ENCODE measurements around the gene NKX1-1. TPM values are rescaled to one million over a fixed set of nuclear protein-coding genes. Genes with fewer than 3 reads are reported as not detected.
A peak's percentile ranks its signal among the peaks of the same experiment; 100 is the strongest.

Gene NKX1-1
- total RNA-seq, 4 donors from 2014 or later: not detected

- H3K36me3 ChIP-seq: no peaks in the 10 kb centered on the region
- H3K9me3 ChIP-seq: no peaks in the 10 kb centered on the region
- H3K27me3 ChIP-seq: peaks cover 100% of the 10 kb centered on the region
- WGBS, 2 donors (ENCODE audit: low coverage in 1 of 2): 0% methylated on average over 2 to 4 of the region's 107 CpGs
- H3K4me3 ChIP-seq: peak overlapping the region in 1 of 2 donors; percentile 23
- no peak overlapping the region for H3K27ac ChIP-seq
- H3K4me1 ChIP-seq: peaks cover 0 to 65% (median 5%) of the 10 kb centered on the region in 3 donors
- no peak for ATAC-seq
- TF ChIP-seq POLR2A (IDR thresholded peaks at IDR 0.05) (no peak), POLR2AphosphoS5 (IDR thresholded peaks at IDR 0.05) (no peak), EP300 (IDR thresholded peaks at IDR 0.05) (no peak), CTCF (IDR thresholded peaks at IDR 0.05) (no peak)
These were observed 2.4 kb downstream of the NKX1-1 start for GRCh38 chr4:1403591-1404572.

- H3K27me3 ChIP-seq: peaks cover 97% of the 10 kb centered on the region
These were observed 3.1 kb downstream of the NKX1-1 start for GRCh38 chr4:1403177-1403583.

GRCh38 chr4:1402516-1403091 is 3.6 kb downstream of the NKX1-1 start:
- no CpG with 5 or more reads among the region's 69 CpGs for WGBS, 2 donors (ENCODE audit: low coverage in 1 of 2)
- Histone ChIP-seq H3K4me1 (peaks cover 0 to 57% (median 5%) of the 10 kb centered on the region in 3 donors), H3K36me3 (no peaks in the 10 kb centered on the region), H3K9me3 (no peaks in the 10 kb centered on the region), H3K4me3 (peak overlapping the region in 1 of 2 donors; percentile 0), H3K27me3 (peaks cover 91% of the 10 kb centered on the region), H3K27ac (no peak overlapping the region)
- no peak for TF ChIP-seq EP300 (IDR thresholded peaks at IDR 0.05)
- TF ChIP-seq POLR2A (IDR thresholded peaks at IDR 0.05): no peak
- no peak for TF ChIP-seq CTCF (IDR thresholded peaks at IDR 0.05)
- no peak for TF ChIP-seq POLR2AphosphoS5 (IDR thresholded peaks at IDR 0.05)
- no peak for ATAC-seq

More at GRCh38 chr4:1403177-1403583, 3.1 kb downstream of the NKX1-1 start:
- no peak overlapping the region for H3K27ac ChIP-seq
- H3K4me3 ChIP-seq: peak overlapping the region in 1 of 2 donors; percentile 23
- no peak for TF ChIP-seq EP300 (IDR thresholded peaks at IDR 0.05)
- H3K36me3 ChIP-seq: no peaks in the 10 kb centered on the region
- H3K9me3 ChIP-seq: no peaks in the 10 kb centered on the region
- no CpG with 5 or more reads among the region's 58 CpGs for WGBS, 2 donors (ENCODE audit: low coverage in 1 of 2)
- no peak for ATAC-seq
- H3K4me1 ChIP-seq: peaks cover 0 to 63% (median 5%) of the 10 kb centered on the region in 3 donors

GRCh38 chr4:1402021-1402515 is 4.2 kb downstream of the NKX1-1 start:
- H3K9me3 ChIP-seq: no peaks in the 10 kb centered on the region
- peaks cover 86% of the 10 kb centered on the region for H3K27me3 ChIP-seq
- H3K4me3 ChIP-seq: no peak overlapping the region
- H3K27ac ChIP-seq: no peak overlapping the region
- H3K36me3 ChIP-seq: no peaks in the 10 kb centered on the region
- no peak for ATAC-seq
- 0% methylated on average over 4 of the region's 24 CpGs; no CpG with 5 or more reads in 1 of the 2 donors for WGBS, 2 donors (ENCODE audit: low coverage in 1 of 2)
- peaks cover 0 to 52% (median 5%) of the 10 kb centered on the region in 3 donors for H3K4me1 ChIP-seq
- no peak for TF ChIP-seq EP300 (IDR thresholded peaks at IDR 0.05)
- no peak for TF ChIP-seq POLR2A (IDR thresholded peaks at IDR 0.05)
- TF ChIP-seq POLR2AphosphoS5 (IDR thresholded peaks at IDR 0.05): no peak
- TF ChIP-seq CTCF (IDR thresholded peaks at IDR 0.05): no peak

- Histone ChIP-seq H3K27ac (no peak overlapping the region), H3K9me3 (no peaks in the 10 kb centered on the region), H3K36me3 (no peaks in the 10 kb centered on the region), H3K27me3 (peaks cover 80% of the 10 kb centered on the region), H3K4me3 (no peak overlapping the region), H3K4me1 (peaks cover 0 to 46% (median 5%) of the 10 kb centered on the region in 3 donors)
- ATAC-seq: no peak
- TF ChIP-seq CTCF (IDR thresholded peaks at IDR 0.05): no peak
- no peak for TF ChIP-seq EP300 (IDR thresholded peaks at IDR 0.05)
- no peak for TF ChIP-seq POLR2A (IDR thresholded peaks at IDR 0.05)
- no peak for TF ChIP-seq POLR2AphosphoS5 (IDR thresholded peaks at IDR 0.05)
- 21% methylated on average over 2 of the region's 18 CpGs; no CpG with 5 or more reads in 1 of the 2 donors for WGBS, 2 donors (ENCODE audit: low coverage in 1 of 2)
These were observed 4.7 kb downstream of the NKX1-1 start for GRCh38 chr4:1401409-1402020.

All from gastroesophageal sphincter (tissue), 4 donors.